ENCODE measurements around the gene BICD2.

GRCh38 chr9:92771309-92771708, 6.7 kb upstream of the BICD2 start:
- TF ChIP-seq CTCF (IDR thresholded peaks at IDR 0.05) (no peak), ZFX (IDR thresholded peaks at IDR 0.05; ENCODE audit: borderline replicate concordance) (no peak)

Data from 22Rv1 (cell line).